CD4-positive, alpha-beta T cell treated with Interferon gamma for 1 hour (primary cell): ENCODE measurements around the gene APOB.

ENCODE experiments used
- DNase-seq: peaks from one replicate; pipeline ENCODE4 v3.0.0-alpha.2; 2020

Gene APOB

GRCh38 chr2:21044694-21045371, 960 bp upstream of the APOB start:
- DNase-seq, result no peak

- peak; percentile 23 for DNase-seq
Measured at GRCh38 chr2:21042958-21043743, 722 bp downstream of the APOB start.

- no peak for DNase-seq
Measured at GRCh38 chr2:21042708-21042957, 1.2 kb downstream of the APOB start.

GRCh38 chr2:21041943-21042707, 1.7 kb downstream of the APOB start:
- DNase-seq, result no peak

GRCh38 chr2:21041462-21041861, 2.4 kb downstream of the APOB start:
- no peak for DNase-seq

GRCh38 chr2:21040468-21041377, 3.1 kb downstream of the APOB start:
- no peak for DNase-seq

GRCh38 chr2:21039979-21040467, 3.9 kb downstream of the APOB start:
- no peak for DNase-seq

- no peak for DNase-seq
Measured at GRCh38 chr2:21039080-21039556, 4.8 kb downstream of the APOB start.

- no peak for DNase-seq
Measured at GRCh38 chr2:21038403-21039073, 5.3 kb downstream of the APOB start.

- DNase-seq, result no peak
Measured at GRCh38 chr2:21037671-21038108, 6.2 kb downstream of the APOB start.

- DNase-seq, result no peak
Measured at GRCh38 chr2:21036708-21037670, 6.9 kb downstream of the APOB start.

- no peak for DNase-seq
Measured at GRCh38 chr2:21035974-21036707, 7.7 kb downstream of the APOB start.

- no peak for DNase-seq
Measured at GRCh38 chr2:21035282-21035973, 8.4 kb downstream of the APOB start.

GRCh38 chr2:21034972-21035279, 8.9 kb downstream of the APOB start:
- DNase-seq, result no peak

- no peak for DNase-seq
Measured at GRCh38 chr2:21034156-21034971, 9.5 kb downstream of the APOB start.

GRCh38 chr2:21033237-21034155, 10.4 kb downstream of the APOB start:
- DNase-seq, result no peak
